Stimulated activated CD4-positive, alpha-beta T cell treated with anti-CD3 and anti-CD28 coated beads, Interleukin-2, amount 100 ng/mL, for 24 hours (primary cell): ENCODE results near the gene MBNL3.

Experiments
- DNase-seq, 2 donors: peaks; one replicate each; pipeline ENCODE4 v3.0.0-alpha.2; 2020

Gene MBNL3

GRCh38 chrX:132413459-132413858, 75.4 kb downstream of the MBNL3 start:
- DNase-seq: no peak

GRCh38 chrX:132412208-132412607, 76.6 kb downstream of the MBNL3 start:
- DNase-seq: no peak

- no peak for DNase-seq
These were observed 77.4 kb downstream of the MBNL3 start for GRCh38 chrX:132411310-132411977.

- no peak for DNase-seq
These were observed 78.9 kb downstream of the MBNL3 start for GRCh38 chrX:132409780-132410556.

- DNase-seq: no peak
These were observed 81.1 kb downstream of the MBNL3 start for GRCh38 chrX:132407691-132408090.

GRCh38 chrX:132406106-132406505, 82.7 kb downstream of the MBNL3 start:
- DNase-seq: no peak

GRCh38 chrX:132404266-132404665, 84.6 kb downstream of the MBNL3 start:
- DNase-seq: no peak

GRCh38 chrX:132401935-132402334, 86.9 kb downstream of the MBNL3 start:
- no peak for DNase-seq

- no peak for DNase-seq
These were observed 88.1 kb downstream of the MBNL3 start for GRCh38 chrX:132400706-132401105.

- DNase-seq: no peak
These were observed 93.2 kb downstream of the MBNL3 start for GRCh38 chrX:132395645-132396044.

GRCh38 chrX:132395026-132395425, 93.8 kb downstream of the MBNL3 start:
- DNase-seq: no peak

GRCh38 chrX:132394591-132394990, 94.2 kb downstream of the MBNL3 start:
- DNase-seq: no peak

- no peak for DNase-seq
These were observed 94.8 kb downstream of the MBNL3 start for GRCh38 chrX:132393992-132394391.

GRCh38 chrX:132393485-132393884, 95.4 kb downstream of the MBNL3 start:
- no peak for DNase-seq

GRCh38 chrX:132393085-132393484, 95.8 kb downstream of the MBNL3 start:
- no peak for DNase-seq

- DNase-seq: no peak
These were observed 98.0 kb downstream of the MBNL3 start for GRCh38 chrX:132390792-132391191.

- DNase-seq: no peak
These were observed 99.4 kb downstream of the MBNL3 start for GRCh38 chrX:132389480-132389879.

- DNase-seq: no peak
These were observed 100.5 kb downstream of the MBNL3 start for GRCh38 chrX:132388371-132388770.

- no peak for DNase-seq
These were observed 104.5 kb downstream of the MBNL3 start for GRCh38 chrX:132384301-132384700.

GRCh38 chrX:132382068-132382467, 106.8 kb downstream of the MBNL3 start:
- DNase-seq: no peak

GRCh38 chrX:132378281-132378680, 110.6 kb downstream of the MBNL3 start:
- DNase-seq: no peak

GRCh38 chrX:132375941-132376340, 112.9 kb downstream of the MBNL3 start:
- DNase-seq: no peak

GRCh38 chrX:132373610-132374009, 115.2 kb downstream of the MBNL3 start:
- DNase-seq: no peak

GRCh38 chrX:132369617-132370326, 119.1 kb downstream of the MBNL3 start:
- no peak for DNase-seq
